T-helper 2 cell treated with Interferon-gamma antibody and Interleukin-4, amounts not matched to agents 100 ng/mL and 5 ng/mL, for 36 hours (primary cell): ENCODE measurements around the gene CUL9. TPM values are rescaled to one million over a fixed set of nuclear protein-coding genes. Genes with fewer than 3 reads are reported as not detected.

Experiments
- intact Hi-C: fragments of 100-400 bp; cut with micrococcal nuclease; formaldehyde crosslinking; loops from one replicate; pipeline ENCODE4 v1.15.1; 2023
- total RNA-seq: library from RNA; stranded (reverse); gene quantifications from 2 replicates; pipeline ENCODE4 v1.2.3, GENCODE V29; 2022

Gene CUL9
- total RNA-seq, 1 donor from 2014 or later, result 45.5 TPM

DNA sequence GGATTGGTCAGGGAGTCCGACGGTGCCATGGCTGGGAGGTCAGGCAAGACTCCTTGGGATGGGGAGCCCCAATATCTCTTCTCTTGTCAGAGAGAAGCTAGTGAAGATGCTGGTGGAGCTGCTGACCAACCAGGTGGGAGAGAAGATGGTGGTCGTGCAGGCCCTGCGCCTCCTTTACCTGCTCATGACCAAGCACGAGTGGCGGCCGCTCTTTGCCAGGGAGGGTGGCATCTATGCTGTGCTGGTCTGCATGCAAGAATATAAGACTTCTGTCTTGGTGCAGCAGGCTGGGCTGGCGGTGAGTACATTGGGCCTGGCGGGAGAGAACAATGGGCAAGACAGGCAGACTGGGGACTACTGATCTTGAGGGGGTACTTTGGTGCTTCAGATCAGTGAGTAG, 10.9 kb downstream of the CUL9 start:
- intact Hi-C loops, result no loop called here

DNA sequence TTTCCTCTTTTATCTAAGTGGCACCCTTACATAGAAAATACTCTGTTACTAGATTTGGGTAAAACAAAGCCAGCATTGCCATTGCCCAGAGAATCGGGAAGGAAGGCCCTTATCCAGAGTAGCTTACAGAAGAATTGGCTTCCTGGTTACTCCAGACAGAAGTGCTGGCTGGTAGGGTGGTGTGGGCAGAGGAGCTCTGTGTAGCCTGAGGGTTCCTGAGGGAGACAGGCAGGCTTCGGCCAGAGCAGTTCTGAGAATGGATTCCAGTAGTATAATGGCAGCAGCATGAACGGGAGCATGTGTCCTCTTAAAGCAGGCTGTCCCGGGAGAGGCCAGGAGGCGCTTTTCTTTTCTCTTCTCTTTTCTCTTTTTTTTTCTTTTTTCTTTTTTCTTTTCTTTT, 11.9 kb downstream of the CUL9 start:
- intact Hi-C loops, result no loop called here

DNA sequence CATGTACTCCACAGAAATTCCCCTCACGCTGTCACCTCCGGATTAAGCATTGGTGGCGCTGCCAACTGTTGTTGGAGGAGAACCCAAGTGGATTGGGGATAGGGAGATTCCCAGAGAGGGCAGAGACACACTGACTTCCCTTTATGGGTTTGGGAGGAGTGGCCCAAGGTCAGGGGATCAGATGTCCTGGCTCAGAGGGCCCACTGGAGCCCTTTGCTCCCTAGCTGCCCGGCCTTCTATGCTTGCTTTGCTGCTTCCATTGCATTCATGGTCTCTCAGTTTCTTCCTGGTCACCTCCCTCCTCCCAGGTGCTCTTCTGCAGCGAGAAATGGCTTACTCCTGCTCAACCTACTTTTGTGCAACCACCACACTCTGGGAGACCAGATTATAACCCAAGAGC, 14.3 kb downstream of the CUL9 start:
- intact Hi-C loops, result no loop called here

DNA sequence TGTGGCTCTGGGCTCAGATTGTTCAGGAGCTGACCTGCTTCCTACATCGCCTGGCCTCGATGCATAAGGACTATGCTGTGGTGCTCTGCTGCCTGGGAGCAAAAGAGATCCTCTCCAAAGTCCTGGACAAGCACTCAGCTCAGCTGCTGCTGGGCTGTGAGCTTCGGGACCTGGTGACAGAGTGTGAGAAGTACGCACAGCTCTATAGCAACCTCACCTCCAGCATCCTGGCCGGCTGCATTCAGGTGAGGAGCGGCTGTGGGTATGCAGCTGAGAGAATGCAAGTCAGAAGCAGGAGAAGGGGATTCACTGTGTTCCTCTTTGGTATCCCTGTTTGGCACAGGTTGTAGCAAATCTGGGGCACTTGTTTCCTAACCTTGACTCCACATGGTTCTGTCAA, 17.9 kb downstream of the CUL9 start:
- intact Hi-C loops, result no loop called here

DNA sequence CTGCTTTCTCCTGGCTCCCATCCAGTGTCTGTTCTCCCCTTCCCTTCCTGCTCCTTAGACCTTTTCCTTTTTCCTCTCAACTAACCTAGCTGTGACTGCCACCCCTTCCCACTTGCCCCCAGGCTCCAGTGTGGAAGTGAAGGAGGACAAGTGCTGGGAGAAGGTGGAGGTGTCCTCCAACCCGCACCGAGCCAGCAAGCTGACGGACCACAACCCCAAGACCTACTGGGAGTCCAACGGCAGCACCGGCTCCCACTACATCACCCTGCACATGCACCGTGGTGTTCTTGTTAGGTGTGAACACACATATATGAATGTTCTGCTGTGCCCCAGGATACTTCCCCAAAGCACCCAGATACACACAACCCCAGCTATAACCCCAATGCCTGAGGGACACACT, 18.5 kb downstream of the CUL9 start:
- intact Hi-C loops, result no loop called here

- intact Hi-C loops, result no loop called here
Observed at GRCh38 chr6:43202451-43202850, 20.5 kb downstream of the CUL9 start.

DNA sequence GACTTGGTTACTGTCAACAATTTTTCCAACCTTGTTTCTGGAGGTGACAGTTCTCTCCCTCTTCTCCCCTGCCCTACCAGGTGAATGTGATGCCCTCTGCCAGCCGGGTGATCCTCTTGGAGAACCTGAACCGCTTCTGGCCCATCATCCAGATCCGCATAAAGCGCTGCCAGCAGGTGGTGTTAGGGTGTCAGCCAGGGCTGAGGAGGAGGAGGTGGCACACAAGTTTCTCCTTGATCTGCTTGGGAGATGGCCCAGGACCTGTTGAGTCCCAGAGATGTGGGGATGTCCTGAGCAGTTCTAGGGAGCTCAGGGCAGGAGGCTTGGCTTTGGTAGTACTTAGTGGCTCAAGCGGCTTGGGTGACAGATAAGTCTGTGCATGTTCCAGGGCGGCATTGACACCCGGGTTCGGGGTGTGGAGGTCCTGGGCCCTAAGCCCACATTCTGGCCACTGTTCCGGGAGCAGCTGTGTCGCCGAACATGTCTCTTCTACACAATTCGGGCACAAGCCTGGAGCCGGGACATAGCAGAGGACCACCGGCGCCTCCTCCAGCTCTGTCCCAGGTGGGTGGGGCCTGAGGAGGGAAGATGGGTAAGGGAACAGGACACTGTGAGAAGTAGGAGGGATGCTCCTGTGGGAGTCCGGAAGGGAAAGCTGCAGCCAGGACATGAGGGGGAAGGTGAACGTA, 21.2 kb downstream of the CUL9 start:
- intact Hi-C loops, result no loop called here

DNA sequence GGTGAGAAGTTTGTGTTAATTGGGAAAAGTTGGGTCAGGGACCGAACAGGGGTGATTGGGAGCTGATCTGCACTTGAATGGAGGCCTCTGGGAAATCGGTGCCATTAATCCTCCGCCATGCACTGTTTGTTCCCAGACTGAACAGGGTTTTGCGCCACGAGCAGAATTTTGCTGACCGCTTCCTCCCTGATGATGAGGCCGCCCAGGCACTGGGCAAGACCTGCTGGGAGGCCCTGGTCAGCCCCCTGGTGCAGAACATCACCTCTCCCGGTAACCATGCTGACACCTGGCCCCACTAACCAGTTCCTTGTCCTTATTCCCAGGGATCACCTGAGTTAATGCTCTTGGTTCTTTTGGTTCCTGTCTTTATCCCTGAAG, 21.7 kb downstream of the CUL9 start:
- intact Hi-C loops, result no loop called here

- intact Hi-C loops, result no loop called here
Observed at GRCh38 chr6:43204271-43205105, 22.5 kb downstream of the CUL9 start.

GRCh38 chr6:43205849-43206248, 23.9 kb downstream of the CUL9 start:
- intact Hi-C loops, result no loop called here

GRCh38 chr6:43207286-43207685, 25.3 kb downstream of the CUL9 start:
- intact Hi-C loops, result no loop called here

- intact Hi-C loops, result no loop called here
Observed at GRCh38 chr6:43211955-43212354, 30.0 kb downstream of the CUL9 start.

GRCh38 chr6:43213431-43213830, 31.4 kb downstream of the CUL9 start:
- intact Hi-C loops, result no loop called here

DNA sequence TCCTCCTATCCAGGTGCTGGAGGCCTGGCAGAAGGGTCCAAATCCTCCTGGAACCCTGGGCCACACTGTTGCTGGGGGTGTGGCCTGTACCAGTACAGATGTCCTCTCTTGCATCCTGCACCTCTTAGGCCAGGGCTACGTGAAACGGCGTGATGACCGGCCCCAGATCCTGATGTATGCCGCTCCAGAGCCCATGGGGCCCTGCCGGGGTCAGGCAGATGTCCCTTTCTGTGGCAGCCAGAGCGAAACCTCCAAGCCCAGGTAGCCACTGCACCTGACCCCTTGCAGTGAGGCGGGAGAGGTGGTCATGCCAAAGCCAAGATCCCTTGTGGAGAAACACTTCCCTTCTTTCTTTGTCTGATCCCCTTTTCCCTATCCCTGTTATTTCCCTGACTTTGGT, 33.1 kb downstream of the CUL9 start:
- intact Hi-C loops, result no loop called here

- intact Hi-C loops, result no loop called here
Observed at GRCh38 chr6:43216200-43216599, 34.2 kb downstream of the CUL9 start.

- intact Hi-C loops, result no loop called here
Observed at GRCh38 chr6:43217351-43217750, 35.4 kb downstream of the CUL9 start.

DNA sequence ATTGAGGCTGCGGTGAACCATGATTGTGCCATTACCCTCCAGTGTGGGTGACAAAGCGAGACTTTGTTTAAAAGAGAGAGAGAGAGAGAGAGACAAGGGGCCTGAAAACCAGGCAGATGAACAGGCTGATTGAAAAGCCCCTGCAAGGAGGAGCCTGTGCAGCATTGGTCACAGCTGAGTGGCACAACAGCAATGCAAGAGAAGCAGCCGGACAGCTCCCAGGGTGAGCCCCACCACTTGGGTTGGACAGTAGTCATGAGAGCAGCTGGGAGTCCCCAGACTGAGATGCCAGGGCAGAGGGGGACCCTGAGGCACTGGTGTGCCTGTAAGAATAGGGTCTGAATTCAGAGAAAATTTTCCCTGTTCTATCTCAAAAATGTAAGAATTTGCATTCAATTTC, 37.1 kb downstream of the CUL9 start:
- intact Hi-C loops, result no loop called here

- intact Hi-C loops, result no loop called here
Observed at GRCh38 chr6:43219814-43220213, 37.8 kb downstream of the CUL9 start.

DNA sequence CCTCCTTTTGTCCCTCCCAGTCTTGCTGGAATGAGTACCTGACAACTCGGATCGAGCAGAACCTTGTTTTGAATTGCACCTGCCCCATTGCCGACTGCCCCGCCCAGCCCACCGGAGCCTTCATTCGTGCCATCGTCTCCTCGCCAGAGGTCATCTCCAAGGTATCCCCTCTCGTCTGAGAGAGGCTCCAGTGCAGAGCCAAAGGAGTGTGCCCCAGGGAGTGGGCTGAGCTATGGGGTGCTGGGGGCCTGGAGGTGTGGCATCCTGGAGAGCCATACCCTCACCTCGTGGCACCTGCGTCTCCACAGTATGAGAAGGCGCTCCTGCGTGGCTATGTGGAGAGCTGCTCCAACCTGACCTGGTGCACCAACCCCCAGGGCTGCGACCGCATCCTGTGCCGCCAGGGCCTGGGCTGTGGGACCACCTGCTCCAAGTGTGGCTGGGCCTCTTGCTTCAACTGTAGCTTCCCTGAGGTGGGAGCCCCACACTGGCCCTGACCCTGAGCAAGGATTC, 38.5 kb downstream of the CUL9 start:
- intact Hi-C loops, result no loop called here

DNA sequence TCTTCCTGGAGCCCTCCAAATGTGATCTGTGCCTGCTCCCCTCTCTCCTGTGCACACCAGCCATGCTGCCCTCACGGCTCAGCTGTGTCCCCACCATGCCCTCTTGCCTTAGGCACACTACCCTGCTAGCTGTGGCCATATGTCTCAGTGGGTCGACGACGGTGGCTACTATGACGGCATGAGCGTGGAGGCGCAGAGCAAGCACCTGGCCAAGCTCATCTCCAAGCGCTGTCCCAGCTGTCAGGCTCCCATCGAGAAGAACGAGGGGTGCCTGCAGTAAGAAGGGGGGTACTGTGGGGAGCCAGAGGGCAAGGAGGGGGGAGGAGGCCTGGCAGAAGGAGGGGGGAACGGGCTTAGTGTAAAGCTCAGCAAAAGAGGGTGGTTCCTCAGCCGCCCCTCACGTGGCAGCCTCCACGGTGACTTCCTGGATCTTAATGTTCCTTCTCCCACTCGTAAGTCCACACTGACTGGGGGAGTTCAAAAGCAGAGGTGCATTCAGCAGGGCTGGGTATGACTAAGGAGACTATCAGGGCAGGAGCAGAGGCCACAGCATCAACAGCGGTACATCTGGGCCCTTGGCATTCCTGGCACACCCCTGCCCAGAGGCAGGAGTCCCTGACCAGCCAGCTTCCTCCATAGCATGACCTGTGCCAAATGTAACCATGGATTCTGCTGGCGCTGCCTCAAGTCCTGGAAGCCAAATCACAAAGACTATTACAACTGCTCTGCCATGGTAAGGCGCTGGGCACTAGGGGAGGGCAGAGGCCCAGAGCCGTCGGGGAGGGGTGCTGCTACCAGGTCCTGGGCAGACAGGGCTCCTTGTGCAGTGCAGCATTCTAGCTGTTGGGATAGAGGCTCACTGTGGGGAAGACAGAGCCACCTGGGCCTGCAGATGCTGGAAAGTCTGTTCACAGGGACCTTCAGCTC, 39.3 kb downstream of the CUL9 start:
- intact Hi-C loops, result no loop called here

GRCh38 chr6:43222418-43223059, 40.5 kb downstream of the CUL9 start:
- intact Hi-C loops, result no loop called here
